ENCODE results near the gene BIRC7. TPM values are rescaled to one million over a fixed set of nuclear protein-coding genes. Genes with fewer than 3 reads are reported as not detected.

Gene BIRC7
- total RNA-seq, 1 experiment from 2014 or later: 0.17 TPM

DNA sequence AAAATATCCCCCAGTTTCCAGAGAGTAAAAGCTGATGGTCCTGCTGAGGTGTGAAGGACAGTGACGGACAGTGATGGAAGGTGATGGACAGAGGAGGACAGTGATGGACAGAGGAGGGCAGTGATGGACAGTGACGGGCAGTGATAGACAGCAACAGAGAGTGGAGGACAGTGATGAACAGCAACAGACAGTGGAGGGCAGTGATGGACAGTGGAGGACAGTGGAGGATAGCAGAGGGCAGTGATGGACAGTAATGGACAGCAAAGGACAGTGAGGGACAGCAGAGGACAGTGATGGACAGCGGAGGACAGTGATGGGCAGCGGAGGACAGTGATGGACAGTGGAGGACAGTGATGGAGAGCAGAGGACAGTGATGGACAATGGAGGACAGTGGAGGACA lies 21.2 kb downstream of the BIRC7 start:
- Mint-ChIP-seq H3K9me3 (no peaks in the 10 kb centered on the region), H3K4me1 (peaks cover 27% of the 10 kb centered on the region), H3K36me3 (no peaks in the 10 kb centered on the region), H3K27ac (no peak overlapping the region), H3K4me3 (no peak overlapping the region), H3K27me3 (ENCODE audit: low read depth) (peaks cover 42% of the 10 kb centered on the region)
- no peak for ATAC-seq
- POLR2A ChIA-PET: no interaction called here
- CTCF ChIA-PET: interaction anchor here (7.2 kb wide), 1 partner anchor 33 kb away, joined by 173 read pairs; no protein-coding TSS in a partner anchor
- TF ChIP-seq NR2C2 (CRISPR knock-in tag; IDR thresholded peaks at IDR 0.05): no peak
- TF ChIP-seq, protein P1, sequence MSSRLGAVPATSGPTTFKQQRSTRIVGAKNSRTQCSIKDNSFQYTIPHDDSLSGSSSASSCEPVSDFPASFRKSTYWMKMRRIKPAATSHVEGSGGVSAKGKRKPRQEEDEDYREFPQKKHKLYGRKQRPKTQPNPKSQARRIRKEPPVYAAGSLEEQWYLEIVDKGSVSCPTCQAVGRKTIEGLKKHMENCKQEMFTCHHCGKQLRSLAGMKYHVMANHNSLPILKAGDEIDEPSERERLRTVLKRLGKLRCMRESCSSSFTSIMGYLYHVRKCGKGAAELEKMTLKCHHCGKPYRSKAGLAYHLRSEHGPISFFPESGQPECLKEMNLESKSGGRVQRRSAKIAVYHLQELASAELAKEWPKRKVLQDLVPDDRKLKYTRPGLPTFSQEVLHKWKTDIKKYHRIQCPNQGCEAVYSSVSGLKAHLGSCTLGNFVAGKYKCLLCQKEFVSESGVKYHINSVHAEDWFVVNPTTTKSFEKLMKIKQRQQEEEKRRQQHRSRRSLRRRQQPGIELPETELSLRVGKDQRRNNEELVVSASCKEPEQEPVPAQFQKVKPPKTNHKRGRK (CRISPR knock-in tag; IDR thresholded peaks at IDR 0.05; ENCODE audit: borderline replicate concordance): no peak
- no peak for TF ChIP-seq RORB (CRISPR knock-in tag; IDR thresholded peaks at IDR 0.05)
- TF ChIP-seq, protein P2, sequence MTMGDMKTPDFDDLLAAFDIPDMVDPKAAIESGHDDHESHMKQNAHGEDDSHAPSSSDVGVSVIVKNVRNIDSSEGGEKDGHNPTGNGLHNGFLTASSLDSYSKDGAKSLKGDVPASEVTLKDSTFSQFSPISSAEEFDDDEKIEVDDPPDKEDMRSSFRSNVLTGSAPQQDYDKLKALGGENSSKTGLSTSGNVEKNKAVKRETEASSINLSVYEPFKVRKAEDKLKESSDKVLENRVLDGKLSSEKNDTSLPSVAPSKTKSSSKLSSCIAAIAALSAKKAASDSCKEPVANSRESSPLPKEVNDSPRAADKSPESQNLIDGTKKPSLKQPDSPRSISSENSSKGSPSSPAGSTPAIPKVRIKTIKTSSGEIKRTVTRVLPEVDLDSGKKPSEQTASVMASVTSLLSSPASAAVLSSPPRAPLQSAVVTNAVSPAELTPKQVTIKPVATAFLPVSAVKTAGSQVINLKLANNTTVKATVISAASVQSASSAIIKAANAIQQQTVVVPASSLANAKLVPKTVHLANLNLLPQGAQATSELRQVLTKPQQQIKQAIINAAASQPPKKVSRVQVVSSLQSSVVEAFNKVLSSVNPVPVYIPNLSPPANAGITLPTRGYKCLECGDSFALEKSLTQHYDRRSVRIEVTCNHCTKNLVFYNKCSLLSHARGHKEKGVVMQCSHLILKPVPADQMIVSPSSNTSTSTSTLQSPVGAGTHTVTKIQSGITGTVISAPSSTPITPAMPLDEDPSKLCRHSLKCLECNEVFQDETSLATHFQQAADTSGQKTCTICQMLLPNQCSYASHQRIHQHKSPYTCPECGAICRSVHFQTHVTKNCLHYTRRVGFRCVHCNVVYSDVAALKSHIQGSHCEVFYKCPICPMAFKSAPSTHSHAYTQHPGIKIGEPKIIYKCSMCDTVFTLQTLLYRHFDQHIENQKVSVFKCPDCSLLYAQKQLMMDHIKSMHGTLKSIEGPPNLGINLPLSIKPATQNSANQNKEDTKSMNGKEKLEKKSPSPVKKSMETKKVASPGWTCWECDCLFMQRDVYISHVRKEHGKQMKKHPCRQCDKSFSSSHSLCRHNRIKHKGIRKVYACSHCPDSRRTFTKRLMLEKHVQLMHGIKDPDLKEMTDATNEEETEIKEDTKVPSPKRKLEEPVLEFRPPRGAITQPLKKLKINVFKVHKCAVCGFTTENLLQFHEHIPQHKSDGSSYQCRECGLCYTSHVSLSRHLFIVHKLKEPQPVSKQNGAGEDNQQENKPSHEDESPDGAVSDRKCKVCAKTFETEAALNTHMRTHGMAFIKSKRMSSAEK (CRISPR knock-in tag; IDR thresholded peaks at IDR 0.05; ENCODE audit: borderline replicate concordance): no peak
- TF ChIP-seq, protein P3, sequence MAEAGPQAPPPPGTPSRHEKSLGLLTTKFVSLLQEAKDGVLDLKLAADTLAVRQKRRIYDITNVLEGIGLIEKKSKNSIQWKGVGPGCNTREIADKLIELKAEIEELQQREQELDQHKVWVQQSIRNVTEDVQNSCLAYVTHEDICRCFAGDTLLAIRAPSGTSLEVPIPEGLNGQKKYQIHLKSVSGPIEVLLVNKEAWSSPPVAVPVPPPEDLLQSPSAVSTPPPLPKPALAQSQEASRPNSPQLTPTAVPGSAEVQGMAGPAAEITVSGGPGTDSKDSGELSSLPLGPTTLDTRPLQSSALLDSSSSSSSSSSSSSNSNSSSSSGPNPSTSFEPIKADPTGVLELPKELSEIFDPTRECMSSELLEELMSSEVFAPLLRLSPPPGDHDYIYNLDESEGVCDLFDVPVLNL (CRISPR knock-in tag; IDR thresholded peaks at IDR 0.05; ENCODE audit: borderline replicate concordance, low read depth): no peak
- no peak for TF ChIP-seq ZNF219 (CRISPR knock-in tag; IDR thresholded peaks at IDR 0.05; ENCODE audit: borderline replicate concordance)
- TF ChIP-seq IRF2 (CRISPR knock-in tag; IDR thresholded peaks at IDR 0.05; ENCODE audit: borderline replicate concordance, low read depth): no peak
- TF ChIP-seq, protein P4, sequence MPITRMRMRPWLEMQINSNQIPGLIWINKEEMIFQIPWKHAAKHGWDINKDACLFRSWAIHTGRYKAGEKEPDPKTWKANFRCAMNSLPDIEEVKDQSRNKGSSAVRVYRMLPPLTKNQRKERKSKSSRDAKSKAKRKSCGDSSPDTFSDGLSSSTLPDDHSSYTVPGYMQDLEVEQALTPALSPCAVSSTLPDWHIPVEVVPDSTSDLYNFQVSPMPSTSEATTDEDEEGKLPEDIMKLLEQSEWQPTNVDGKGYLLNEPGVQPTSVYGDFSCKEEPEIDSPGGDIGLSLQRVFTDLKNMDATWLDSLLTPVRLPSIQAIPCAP (CRISPR knock-in tag; IDR thresholded peaks at IDR 0.05): no peak
- TF ChIP-seq, protein P5, sequence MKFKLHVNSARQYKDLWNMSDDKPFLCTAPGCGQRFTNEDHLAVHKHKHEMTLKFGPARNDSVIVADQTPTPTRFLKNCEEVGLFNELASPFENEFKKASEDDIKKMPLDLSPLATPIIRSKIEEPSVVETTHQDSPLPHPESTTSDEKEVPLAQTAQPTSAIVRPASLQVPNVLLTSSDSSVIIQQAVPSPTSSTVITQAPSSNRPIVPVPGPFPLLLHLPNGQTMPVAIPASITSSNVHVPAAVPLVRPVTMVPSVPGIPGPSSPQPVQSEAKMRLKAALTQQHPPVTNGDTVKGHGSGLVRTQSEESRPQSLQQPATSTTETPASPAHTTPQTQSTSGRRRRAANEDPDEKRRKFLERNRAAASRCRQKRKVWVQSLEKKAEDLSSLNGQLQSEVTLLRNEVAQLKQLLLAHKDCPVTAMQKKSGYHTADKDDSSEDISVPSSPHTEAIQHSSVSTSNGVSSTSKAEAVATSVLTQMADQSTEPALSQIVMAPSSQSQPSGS (CRISPR knock-in tag; IDR thresholded peaks at IDR 0.05; ENCODE audit: borderline replicate concordance, low read depth): no peak
- no peak for TF ChIP-seq NR1H2 (CRISPR knock-in tag; IDR thresholded peaks at IDR 0.05)
- TF ChIP-seq NR3C1 (CRISPR knock-in tag; conservative IDR thresholded peaks at IDR 0.05; ENCODE audit: low read depth): no peak
- DNase-seq (ENCODE audit: low spot score): no peak

DNA sequence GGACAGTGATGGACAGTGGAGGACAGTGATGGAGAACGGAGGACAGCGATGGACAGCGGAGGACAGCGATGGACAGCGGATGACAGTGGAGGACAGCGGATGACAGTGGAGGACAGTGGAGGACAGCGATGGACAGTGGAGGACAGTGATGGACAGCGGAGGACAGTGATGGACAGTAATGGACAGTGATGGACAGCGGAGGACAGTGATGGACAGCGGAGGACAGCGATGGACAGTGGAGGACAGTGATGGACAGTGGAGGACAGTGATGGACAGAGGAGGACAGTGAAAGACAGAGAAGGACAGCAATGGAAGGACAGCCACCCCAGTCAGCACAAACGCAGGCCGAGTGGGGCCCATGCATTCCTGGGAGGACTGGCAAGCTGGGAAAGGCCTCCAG lies 21.9 kb downstream of the BIRC7 start:
- peaks cover 29% of the 10 kb centered on the region for H3K4me1 Mint-ChIP-seq
- no peak overlapping the region for H3K4me3 Mint-ChIP-seq
- ChIA-PET CTCF (interaction anchor here (2.6 kb wide), 1 partner anchor 34 kb away, joined by 14 read pairs; no protein-coding TSS in a partner anchor), POLR2A (no interaction called here)
- no peak for ATAC-seq
- no peaks in the 10 kb centered on the region for H3K36me3 Mint-ChIP-seq
- H3K9me3 Mint-ChIP-seq: no peaks in the 10 kb centered on the region
- H3K27ac Mint-ChIP-seq: no peak overlapping the region
- peaks cover 35% of the 10 kb centered on the region for H3K27me3 Mint-ChIP-seq (ENCODE audit: low read depth)
- DNase-seq (ENCODE audit: low spot score): no peak
- TF ChIP-seq CREM (CRISPR knock-in tag; IDR thresholded peaks at IDR 0.05) (no peak), GABPB1 (CRISPR knock-in tag; IDR thresholded peaks at IDR 0.05) (no peak), ZNF232 (CRISPR knock-in tag; IDR thresholded peaks at IDR 0.05) (no peak), EMX1 (CRISPR knock-in tag; IDR thresholded peaks at IDR 0.05) (no peak), SMAD3 (CRISPR knock-in tag; IDR thresholded peaks at IDR 0.05; ENCODE audit: borderline replicate concordance) (no peak), JUN (CRISPR knock-in tag; IDR thresholded peaks at IDR 0.05) (no peak)
- TF ChIP-seq, protein P6, sequence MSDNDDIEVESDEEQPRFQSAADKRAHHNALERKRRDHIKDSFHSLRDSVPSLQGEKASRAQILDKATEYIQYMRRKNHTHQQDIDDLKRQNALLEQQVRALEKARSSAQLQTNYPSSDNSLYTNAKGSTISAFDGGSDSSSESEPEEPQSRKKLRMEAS (CRISPR knock-in tag; IDR thresholded peaks at IDR 0.05): no peak
- TF ChIP-seq, protein P7, sequence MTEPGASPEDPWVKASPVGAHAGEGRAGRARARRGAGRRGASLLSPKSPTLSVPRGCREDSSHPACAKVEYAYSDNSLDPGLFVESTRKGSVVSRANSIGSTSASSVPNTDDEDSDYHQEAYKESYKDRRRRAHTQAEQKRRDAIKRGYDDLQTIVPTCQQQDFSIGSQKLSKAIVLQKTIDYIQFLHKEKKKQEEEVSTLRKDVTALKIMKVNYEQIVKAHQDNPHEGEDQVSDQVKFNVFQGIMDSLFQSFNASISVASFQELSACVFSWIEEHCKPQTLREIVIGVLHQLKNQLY (CRISPR knock-in tag; IDR thresholded peaks at IDR 0.05): no peak
- TF ChIP-seq, protein P1 (CRISPR knock-in tag; IDR thresholded peaks at IDR 0.05; ENCODE audit: borderline replicate concordance): no peak
- TF ChIP-seq, protein P8, sequence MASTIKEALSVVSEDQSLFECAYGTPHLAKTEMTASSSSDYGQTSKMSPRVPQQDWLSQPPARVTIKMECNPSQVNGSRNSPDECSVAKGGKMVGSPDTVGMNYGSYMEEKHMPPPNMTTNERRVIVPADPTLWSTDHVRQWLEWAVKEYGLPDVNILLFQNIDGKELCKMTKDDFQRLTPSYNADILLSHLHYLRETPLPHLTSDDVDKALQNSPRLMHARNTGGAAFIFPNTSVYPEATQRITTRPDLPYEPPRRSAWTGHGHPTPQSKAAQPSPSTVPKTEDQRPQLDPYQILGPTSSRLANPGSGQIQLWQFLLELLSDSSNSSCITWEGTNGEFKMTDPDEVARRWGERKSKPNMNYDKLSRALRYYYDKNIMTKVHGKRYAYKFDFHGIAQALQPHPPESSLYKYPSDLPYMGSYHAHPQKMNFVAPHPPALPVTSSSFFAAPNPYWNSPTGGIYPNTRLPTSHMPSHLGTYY (CRISPR knock-in tag; IDR thresholded peaks at IDR 0.05): no peak
- TF ChIP-seq, protein P9, sequence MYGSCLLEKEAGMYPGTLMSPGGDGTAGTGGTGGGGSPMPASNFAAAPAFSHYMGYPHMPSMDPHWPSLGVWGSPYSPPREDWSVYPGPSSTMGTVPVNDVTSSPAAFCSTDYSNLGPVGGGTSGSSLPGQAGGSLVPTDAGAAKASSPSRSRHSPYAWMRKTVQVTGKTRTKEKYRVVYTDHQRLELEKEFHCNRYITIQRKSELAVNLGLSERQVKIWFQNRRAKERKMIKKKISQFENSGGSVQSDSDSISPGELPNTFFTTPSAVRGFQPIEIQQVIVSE (CRISPR knock-in tag; IDR thresholded peaks at IDR 0.05; ENCODE audit: borderline replicate concordance): no peak

All from WTC11 (cell line).